Left cardiac atrium (tissue), 4 donors: Measurements from ENCODE around the gene TIGD4. TPM values are rescaled to one million over a fixed set of nuclear protein-coding genes. Genes with fewer than 3 reads are reported as not detected.

Source experiments
- ATAC-seq, 2 donors: fragments of 200-7000 bp; cut with Tn5 transposase; one replicate each; pipeline ENCODE4 v1.9.1; 2020; ENCODE audit warnings: mild to moderate bottlenecking in 2 of 2, moderate library complexity in 2 of 2
- DNase-seq: peaks from one replicate; pipeline ENCODE4 v3.0.0-alpha.2; 2020
- intact Hi-C, 2 donors: fragments of 100-400 bp; cut with DNase I; formaldehyde crosslinking; loops; one replicate each; pipeline versions ENCODE4 v1.14.1 to v1.15.1; 2022 to 2023
- total RNA-seq, 2 donors: library from RNA; stranded (reverse); fragmentation: NEBNext Ultra II Directional; extraction: Animal tissue kit (Norgen Biotek cat#: 25700); gene quantifications; one replicate each; pipeline ENCODE4 v1.2.1, GENCODE V29; 2021
- donor health status: DM: no; HTN: yes; CAD: no.
- donor health status: DM: no; HTN: yes; CAD: no; lungs with severe emphysema.
- donor health status: DM: yes; HTN: yes; CAD: no.
- donor health status: Dilated cardiomyopathy.

TIGD4 gene
- total RNA-seq, 2 donors from 2014 or later, result 0.10 to 0.12 TPM

DNA sequence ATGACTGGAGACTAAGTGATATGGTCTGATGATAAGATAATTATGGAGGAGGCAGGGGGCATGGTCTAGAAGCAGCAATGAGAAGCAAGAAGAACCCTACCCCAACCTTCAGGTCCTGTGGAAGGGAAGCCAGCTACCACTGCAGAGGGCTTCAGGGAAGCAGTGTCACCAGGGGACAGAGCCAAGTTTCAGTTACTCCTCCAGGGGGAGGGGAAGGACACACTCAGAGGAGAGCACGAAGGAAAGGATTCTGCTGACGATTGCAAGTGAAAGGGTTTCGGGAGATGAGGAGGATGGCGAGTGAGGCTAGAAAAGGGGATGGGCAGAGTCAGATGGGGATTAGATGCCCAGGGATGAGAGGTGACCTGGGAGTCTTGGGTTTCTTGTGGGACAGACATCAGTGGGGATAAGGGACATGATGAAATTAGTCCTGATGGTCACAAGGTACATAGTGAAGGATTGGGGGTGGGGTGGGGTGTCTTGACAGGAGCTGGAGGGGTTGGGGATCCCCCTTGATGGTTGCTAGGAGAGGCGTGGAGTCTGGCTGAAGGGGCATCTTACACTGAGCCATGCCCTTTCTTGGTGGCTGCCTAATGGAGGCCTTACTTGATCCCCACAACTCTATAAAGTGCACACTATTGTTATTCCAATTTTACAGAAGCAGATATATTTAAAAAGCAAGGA, 45.4 kb downstream of the TIGD4 start:
- DNase-seq, result no peak
- peak in 1 of 2 donors; percentile 20 for ATAC-seq
- intact Hi-C loops, result loop anchor here (2.0 to 10.0 kb wide), 2 partner anchors 233 to 239 kb away; no protein-coding TSS in a partner anchor

DNA sequence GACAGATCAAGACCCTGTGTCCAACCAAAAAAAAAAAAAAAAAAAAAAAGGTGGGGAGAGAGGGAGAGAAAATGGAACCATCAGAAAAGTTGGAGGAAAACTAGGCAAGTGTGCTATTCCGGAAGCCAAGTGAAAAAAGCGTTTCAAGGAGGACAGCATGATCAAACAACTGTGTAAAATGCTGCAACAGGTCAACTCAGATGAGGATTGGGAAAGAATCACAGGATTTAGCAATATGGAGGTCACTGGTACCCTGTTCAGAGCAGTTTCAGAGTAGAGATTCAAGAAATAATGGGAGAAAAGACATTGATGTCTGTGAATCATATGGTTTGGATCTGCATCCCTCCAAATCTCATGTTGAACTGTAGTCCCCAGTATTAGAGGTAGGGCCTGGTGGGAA, 47.5 kb downstream of the TIGD4 start:
- ATAC-seq, result no peak
- intact Hi-C loops, result loop anchor here in 1 of 2 donors (10.0 kb wide), 1 partner anchor 237 kb away; no protein-coding TSS in a partner anchor
- DNase-seq, result no peak

DNA sequence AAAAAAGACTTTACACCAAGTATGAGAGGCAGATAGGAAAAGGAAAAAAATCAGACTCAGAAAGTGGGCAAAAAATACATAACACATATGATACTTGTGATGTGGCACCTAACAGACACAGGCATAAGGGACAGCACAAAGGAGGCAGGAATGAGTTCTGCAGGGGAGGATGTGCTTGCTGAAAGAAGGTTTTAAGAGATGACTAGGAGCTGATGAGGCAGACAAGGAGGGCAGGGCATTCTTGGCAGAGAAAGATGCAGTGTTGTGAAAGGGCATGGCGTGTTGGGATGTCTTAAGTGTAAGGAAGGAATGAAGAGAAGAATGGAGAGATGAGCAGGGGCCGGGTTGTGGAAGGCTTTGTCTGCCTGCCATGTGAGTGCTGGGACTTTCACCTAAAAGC, 50.1 kb downstream of the TIGD4 start:
- intact Hi-C loops, result no loop called here
- DNase-seq, result no peak
- ATAC-seq, result peak in 1 of 2 donors; percentile 85

DNA sequence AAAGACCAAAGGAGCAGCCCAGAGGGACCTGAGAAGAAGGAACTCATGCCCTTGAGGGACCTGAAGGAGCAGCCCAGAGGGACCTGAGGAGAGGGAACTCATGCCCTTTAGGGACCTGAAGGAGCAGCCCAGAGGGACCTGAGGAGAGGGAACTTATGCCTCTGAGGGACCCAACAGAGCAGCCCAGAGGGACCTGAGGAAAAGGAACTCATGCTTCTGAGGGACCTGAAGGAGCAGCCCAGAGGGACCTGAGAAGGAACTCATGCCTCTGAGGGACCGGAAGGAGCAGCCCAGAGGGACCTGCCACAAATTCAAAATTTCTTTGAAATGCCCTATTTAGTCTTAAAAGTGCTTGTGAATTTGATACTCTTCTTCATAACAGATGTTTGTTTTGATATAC, 51.2 kb downstream of the TIGD4 start:
- intact Hi-C loops, result no loop called here
- no peak for ATAC-seq
- DNase-seq, result no peak

DNA sequence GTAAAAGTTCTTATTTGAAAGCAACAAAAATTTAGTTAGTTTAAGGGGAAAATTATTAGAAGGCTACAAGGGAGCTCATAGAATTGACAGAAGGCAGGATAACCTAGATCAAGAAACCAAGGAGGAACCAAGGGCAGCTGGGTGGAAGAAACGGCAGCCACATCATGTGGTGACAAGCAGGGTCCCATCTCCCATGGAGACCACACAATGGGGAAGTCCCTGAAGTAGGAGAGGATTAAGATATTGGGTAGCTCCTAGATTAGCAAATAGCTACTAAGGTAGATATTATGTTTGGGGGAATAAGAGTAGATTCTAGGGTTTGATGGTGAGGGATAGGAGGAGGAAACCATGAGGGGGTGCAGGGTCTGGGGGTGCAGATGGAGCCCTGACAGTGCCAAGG, 51.7 kb downstream of the TIGD4 start:
- DNase-seq (no peak), ATAC-seq (no peak)
- intact Hi-C loops, result no loop called here

DNA sequence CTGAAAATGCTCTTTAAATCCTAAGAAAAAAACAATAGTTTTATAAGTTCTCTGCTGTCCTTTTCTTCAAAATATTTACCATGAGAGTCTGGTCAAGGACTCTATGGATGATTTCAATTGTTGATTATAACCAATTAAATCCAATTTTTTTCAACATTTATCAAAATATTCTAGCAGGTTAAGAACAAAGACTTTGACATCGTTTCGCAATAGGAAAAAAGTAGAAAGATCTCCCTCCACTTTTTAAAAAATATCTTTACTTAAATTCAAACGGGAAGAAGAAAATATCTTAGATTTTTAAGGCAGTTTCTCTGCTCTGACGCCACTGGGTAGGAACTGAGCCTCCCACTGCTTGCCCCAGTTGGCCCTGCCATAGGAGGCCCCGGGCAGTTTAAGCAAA, 55.0 kb downstream of the TIGD4 start:
- no peak for DNase-seq
- no peak for ATAC-seq
- intact Hi-C loops, result no loop called here

DNA sequence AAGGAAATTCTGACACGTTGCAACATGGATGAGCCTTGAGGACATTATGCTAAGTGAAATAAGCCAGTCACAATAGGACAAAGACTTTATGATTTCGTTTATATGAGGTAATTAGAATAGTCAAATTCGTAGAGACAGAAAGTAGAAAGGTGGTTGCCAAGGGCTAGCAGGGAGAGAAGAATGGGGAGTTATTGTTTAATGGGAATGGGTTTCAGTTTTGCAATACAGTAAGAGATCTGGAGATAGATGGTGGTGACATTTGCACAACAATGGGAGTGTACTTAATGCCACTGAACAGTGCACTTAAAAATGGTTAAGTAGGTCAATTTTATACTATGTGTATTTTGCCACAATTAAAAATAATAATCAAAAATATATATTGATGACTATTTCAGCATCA, 56.3 kb downstream of the TIGD4 start:
- no peak for ATAC-seq
- DNase-seq, result no peak
- intact Hi-C loops, result no loop called here

DNA sequence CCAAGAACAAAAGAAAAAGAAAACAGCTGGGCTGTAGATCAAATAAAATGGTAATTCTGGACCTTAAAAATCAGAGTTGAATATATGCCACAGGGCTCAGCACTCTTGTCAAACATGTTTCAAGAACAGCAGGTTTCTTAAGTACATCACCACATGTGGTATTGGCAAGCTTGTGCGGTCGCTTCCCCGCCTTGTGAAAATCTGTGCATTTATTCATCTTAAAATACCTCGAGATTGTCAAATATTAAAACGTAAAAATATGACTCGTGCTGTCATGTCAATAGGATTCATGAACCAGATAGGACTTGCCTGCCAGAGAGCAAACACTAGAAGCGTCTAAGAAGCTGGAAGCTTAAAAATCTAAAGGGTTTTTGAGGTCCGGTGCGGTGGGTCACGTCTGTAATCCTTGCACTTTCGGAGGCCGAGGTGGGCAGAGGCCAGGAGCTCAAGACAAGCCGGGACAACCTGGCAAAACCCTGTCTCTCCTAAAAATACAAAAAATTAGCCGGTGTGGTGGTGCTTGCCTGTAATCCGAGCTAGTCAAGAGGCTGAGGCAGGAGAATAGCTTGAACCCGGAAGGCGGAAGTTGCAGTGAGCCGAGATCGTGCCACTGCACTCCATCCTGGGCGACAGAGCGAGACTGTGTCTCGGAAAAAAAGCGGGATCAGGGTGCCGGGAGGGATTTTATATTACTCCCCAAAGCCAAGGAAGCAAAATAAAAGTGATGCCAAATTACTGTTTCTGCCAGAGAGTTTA, 59.6 kb downstream of the TIGD4 start:
- ATAC-seq (no peak), DNase-seq (no peak)
- intact Hi-C loops, result no loop called here

Other genes starting within 250 kb of the TIGD4 start
- gene FBXW7, start 243.6 kb downstream of the TIGD4 start, total RNA-seq, result 10 to 100 TPM; 39.5 to 45.6 TPM
- 1 to 10 TPM; 2.8 to 4.4 TPM for gene TMEM154, start 99.7 kb downstream of the TIGD4 start, total RNA-seq
- 10 to 100 TPM; 18.0 to 19.0 TPM for gene ARFIP1, start 224 bp upstream of the TIGD4 start, total RNA-seq
- under 1 TPM; 0.50 to 0.53 TPM for gene FHDC1, start 156.6 kb upstream of the TIGD4 start, total RNA-seq